ENCODE data around the gene RTRAF.
A peak's percentile ranks its signal among the peaks of the same experiment; 100 is the strongest.

RTRAF gene

GRCh38 chr14:52018252-52018651 lies 28.9 kb downstream of the RTRAF start:
- peak; percentile 29 for DNase-seq (ENCODE audit: low read depth, low spot score)

DNA sequence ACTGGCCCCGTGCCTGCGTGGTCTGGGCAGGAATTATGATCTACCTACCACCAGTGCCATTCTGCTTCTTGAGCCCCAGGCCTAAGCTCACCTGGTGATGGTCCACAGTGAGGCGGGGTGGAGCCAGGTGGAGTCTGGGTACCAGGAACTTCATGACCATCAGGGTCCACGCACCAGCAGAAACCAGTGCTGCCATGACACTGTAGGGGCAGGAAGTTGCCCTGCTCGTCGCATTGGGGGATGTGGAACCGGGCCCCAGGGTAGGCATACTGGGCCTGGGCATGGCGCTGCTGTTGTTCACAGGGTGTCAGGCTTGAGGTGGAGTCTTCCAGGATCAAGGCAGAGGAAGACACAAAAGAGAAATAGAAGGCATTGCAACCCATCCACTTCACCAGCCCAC lies 29.6 kb downstream of the RTRAF start:
- H3K27ac ChIP-seq = no peak overlapping the region
- no peak for DNase-seq (ENCODE audit: low read depth, low spot score)

More at GRCh38 chr14:52018252-52018651, 28.9 kb downstream of the RTRAF start:
- no peak overlapping the region for H3K27ac ChIP-seq

DNA sequence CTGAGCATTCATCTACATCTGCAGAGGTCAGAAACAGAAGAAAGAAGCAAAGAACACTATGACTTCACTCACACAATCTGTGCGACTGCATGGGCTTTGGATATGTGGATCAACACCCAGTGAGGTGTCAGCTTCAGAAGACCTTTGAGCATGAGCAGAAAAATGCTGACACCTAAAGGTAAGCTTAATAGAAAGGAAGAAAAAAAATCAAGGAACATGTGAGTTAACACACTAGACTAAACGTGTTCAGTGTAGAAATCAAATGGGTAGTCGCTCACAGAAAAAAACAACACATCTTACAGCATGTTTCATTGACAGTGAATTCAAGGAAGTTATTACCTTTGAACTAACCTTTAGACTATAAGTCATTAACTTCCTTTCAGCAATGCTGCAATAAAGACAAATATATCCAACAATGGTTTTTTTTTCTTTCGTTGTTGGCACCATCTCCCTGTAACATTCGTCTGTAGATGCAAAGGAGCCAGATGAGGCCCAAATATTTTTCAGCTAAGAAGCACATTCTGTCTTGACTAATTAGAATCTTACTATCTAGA lies 30.9 kb downstream of the RTRAF start:
- no peak overlapping the region for H3K27ac ChIP-seq
- no peak for DNase-seq (ENCODE audit: low read depth, low spot score)

- H3K27ac ChIP-seq = no peak overlapping the region
- no peak for DNase-seq (ENCODE audit: low read depth, low spot score)
These were observed 31.7 kb downstream of the RTRAF start for GRCh38 chr14:52020866-52021717.

GRCh38 chr14:52021957-52022600 lies 32.7 kb downstream of the RTRAF start:
- no peak overlapping the region for H3K27ac ChIP-seq
- no peak for DNase-seq (ENCODE audit: low read depth, low spot score)

DNA sequence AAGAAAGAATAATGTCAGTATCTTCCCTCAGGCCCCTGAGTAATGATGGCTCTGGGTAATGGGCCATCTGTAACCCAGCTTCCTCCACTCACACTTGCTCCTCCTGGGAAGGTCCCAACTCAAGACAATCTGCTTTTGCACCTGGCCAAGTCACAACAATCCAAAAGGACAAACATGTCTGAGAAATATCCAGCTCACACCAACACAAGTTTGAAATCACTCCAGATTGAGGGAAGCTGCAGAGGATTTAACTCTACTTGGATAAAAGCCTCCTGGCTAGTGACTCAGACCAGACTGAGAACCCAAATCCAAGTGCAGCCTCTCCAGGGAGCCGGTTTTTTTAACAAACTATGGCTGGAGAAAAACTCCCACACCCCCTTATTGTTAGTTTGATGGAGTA lies 34.2 kb downstream of the RTRAF start:
- no peak for DNase-seq (ENCODE audit: low read depth, low spot score)
- no peak overlapping the region for H3K27ac ChIP-seq

GRCh38 chr14:52025310-52025709 lies 36.0 kb downstream of the RTRAF start:
- H3K27ac ChIP-seq = peak overlapping the region; percentile 31
- DNase-seq (ENCODE audit: low read depth, low spot score) = no peak

DNA sequence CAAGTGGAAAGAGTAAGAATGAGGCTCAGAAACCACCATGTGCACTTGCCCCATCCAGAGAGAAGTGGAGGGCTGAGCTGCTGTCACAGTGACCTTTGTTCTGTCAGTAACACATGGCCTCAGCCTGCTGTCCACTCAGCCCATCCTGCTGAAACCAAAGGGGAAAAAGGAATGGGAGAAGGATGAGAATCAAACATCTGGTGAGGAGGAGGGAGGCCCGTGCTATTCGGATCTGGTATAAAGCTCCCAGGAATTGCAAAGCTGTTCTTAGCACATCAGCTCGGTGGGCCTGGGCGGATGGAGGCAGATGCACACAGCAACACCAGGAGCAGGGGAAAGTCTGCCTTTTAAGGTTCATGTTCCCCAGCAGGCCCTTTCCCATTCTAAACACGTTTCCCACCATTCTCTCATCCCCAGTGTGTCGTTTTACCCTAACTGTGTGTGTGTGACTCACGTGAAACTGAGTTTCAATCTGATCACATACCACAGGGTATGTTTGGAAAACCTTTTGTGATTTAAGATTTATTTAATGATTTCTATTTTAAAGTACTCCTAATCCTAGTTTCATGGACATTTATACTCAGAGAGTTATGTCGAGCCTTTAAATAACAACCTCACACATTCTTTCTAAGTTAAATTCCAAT lies 36.8 kb downstream of the RTRAF start:
- no peak for DNase-seq (ENCODE audit: low read depth, low spot score)
- no peak overlapping the region for H3K27ac ChIP-seq

DNA sequence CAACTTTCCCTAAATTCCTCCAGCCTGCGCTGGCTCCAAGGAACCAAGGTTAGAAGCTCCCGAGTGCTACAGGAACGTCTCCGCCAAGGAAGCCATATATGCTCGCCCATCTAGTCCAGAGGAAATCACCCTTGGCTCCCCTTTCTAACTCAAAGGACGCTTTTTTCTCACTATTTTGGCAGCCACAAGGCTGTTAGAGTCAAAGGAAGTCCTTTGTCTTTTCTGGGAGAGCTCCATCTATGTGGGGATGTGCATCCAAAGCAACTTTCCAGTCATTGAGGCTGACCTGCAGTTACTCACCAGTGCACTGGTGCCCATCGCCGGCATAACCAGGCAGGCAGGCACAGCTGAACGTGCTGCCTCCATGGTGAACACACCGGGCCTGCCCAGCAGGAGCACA lies 37.6 kb downstream of the RTRAF start:
- no peak for DNase-seq (ENCODE audit: low read depth, low spot score)

DNA sequence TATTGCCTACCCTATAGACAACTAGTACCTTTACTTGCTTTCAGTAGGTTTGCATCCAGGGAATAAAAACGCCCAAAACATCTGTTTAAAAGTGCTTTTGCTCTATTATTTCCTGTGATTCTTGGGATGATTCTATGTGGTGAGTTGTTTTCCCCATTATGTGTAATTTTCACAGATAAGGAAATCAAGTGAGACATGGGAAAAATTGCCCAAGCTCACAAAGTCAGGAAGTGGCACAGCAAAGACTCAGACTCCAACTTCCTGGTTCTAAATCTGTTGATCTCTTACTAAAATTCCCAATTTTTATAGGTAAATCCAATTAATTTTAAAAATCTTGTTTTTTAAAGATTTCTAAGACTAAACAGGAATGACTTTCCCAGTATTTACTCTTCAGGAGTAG lies 40.5 kb downstream of the RTRAF start:
- no peak overlapping the region for H3K27ac ChIP-seq
- no peak for DNase-seq (ENCODE audit: low read depth, low spot score)

More for the DNA sequence above, 37.6 kb downstream of the RTRAF start:
- no peak overlapping the region for H3K27ac ChIP-seq

- no peak for DNase-seq (ENCODE audit: low read depth, low spot score)
- no peak overlapping the region for H3K27ac ChIP-seq
These were observed 42.4 kb downstream of the RTRAF start for GRCh38 chr14:52031781-52032180.

DNA sequence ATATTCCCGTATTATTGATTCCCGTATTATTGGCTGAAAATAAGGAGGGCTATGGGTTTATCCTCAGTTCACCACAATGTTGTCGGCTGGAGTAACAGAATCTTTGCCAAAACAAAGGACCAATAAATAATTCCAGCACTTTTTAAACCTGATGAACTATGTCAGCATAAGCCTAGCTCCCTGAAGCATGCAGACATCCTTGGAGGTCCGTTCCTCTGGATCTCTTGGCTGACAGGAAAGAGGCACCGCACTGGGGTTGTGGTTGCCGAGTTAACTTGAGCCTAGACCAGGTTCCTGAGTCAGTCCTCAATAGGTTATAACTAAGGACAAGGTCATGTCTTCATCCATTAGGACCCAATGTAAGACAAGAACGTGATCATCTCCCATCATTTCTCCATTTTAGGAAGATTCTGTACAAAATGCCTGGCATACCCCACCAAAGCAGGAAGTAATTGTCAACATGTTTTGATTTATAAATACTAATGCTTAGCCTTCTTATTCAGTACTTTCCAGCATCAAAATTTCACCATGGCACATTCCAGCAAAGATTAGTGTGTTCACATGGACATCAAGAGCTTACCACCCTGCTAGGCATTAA lies 43.0 kb downstream of the RTRAF start:
- no peak overlapping the region for H3K27ac ChIP-seq
- DNase-seq (ENCODE audit: low read depth, low spot score) = no peak

DNA sequence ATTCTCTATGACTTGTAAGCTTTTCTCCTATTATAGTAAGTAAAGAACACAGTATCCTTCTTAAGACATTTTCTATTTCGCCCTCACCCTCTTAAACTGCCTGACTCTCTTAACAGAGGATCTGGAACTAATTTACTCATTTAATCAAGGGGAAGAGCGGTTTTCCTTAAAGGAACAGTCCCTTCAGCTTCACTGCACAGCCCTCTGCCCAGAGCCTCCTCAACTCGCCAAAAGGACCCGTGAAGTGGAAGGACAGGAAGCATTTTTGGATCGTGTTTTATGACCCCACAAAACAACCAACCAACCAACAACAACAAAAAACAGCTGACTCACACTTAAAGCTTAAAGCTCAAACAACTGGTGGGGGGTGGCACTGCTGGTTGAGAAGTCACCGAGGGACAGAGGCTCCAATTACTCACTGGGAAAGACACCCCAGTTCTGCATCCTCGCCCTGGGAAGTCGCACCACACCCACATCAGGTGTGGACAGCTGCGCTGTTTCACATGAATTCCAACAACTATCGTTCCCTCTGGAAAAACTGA lies 43.8 kb downstream of the RTRAF start:
- no peak for DNase-seq (ENCODE audit: low read depth, low spot score)
- no peak overlapping the region for H3K27ac ChIP-seq

- DNase-seq (ENCODE audit: low read depth, low spot score) = no peak
- H3K27ac ChIP-seq = no peak overlapping the region
These were observed 49.9 kb downstream of the RTRAF start for GRCh38 chr14:52039124-52039815.

DNA sequence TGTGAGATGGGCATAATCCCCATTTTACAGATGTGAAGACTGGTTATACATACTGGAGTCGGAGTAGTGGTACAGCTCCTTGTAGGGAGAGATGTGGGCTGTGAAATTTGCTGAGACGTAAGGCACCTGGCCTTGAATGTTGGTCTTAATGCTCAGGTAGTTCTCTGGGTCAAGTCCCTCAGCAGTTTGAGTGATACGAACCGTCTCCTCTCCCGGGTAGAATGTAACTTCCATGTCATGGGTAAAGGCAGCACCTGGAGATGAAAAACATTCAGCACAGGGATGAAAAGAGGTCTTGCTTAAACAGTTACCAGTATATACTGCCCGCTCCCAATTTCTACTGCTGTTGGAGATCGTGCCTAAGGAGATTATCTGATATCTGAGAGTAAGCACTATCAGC lies 51.3 kb downstream of the RTRAF start:
- no peak overlapping the region for H3K27ac ChIP-seq
- no peak for DNase-seq (ENCODE audit: low read depth, low spot score)

- no peak for DNase-seq (ENCODE audit: low read depth, low spot score)
These were observed 53.3 kb downstream of the RTRAF start for GRCh38 chr14:52042371-52043289.

DNA sequence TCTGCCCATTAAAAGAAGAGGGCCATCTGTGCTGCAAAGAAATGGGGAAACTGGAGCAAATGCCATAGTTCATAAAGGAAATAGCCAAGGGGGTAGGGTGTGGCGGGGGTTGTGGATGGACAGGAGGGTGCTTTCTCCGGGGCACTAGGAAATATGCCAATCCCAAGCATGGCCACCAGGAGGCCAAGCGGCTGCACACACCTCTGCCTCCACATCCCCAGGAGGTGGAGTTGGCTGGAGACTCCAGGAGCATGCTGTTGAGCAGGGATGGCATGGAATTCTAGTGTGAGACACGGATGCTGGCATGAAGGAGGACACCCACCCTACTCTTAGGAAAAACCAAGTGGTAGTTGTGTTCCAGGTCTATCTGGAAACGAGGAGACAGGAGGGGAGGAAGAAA lies 54.3 kb downstream of the RTRAF start:
- H3K27ac ChIP-seq = no peak overlapping the region
- no peak for DNase-seq (ENCODE audit: low read depth, low spot score)

More at GRCh38 chr14:52042371-52043289, 53.3 kb downstream of the RTRAF start:
- H3K27ac ChIP-seq = no peak overlapping the region

DNA sequence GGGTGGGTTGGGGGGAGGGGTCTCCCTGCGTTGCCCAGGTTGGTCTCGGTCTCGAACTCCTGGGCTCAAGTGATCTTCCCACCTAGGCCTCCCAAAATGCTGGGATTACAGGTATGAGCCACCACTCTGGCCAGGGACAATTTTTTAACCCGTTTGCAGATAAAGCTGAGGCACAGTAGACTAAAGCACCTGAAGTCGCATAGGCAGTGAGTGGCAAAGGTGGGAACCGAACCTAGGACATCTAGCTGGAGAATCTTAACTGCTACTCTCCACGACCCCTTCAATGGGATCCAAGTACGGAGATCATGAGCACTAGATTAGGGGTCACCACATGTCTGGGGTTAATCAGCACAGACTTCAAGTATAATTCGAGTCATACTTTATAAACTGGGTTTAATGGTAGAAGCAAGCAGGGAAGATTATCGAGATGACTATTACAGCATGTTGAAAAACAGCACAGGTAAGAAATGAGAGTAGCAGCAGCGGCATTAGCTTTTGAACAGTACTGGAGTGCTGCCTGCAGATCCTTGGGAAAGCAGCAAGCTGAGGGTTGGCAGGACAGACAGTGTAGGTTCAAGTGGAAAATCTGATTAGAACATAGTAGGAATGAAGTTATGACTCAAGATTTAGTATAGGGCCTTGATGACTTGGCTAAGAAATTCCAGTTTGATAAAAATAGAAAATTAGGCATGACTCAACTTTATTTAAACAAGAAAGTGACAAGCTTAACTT lies 55.6 kb downstream of the RTRAF start:
- no peak overlapping the region for H3K27ac ChIP-seq
- DNase-seq (ENCODE audit: low read depth, low spot score) = no peak
